Measurements from ENCODE around the gene ARHGAP27. TPM values are rescaled to one million over a fixed set of nuclear protein-coding genes. Genes with fewer than 3 reads are reported as not detected.
A peak's percentile ranks its signal among the peaks of the same experiment; 100 is the strongest.

Gene ARHGAP27
- total RNA-seq, 1 donor from 2014 or later, result 39.8 TPM

- no peak for TF ChIP-seq CTCF (conservative IDR thresholded peaks at IDR 0.05; ENCODE audit: low read depth, low read length)
- DNase-seq (ENCODE audit: low read depth), result no peak
- no peak overlapping the region for H3K4me3 ChIP-seq (ENCODE audit: low read depth, low read length)
Measured at GRCh38 chr17:45411348-45412105, 21.1 kb downstream of the ARHGAP27 start.

- DNase-seq (ENCODE audit: low read depth), result no peak
- no peak overlapping the region for H3K4me3 ChIP-seq (ENCODE audit: low read depth, low read length)
- TF ChIP-seq CTCF (conservative IDR thresholded peaks at IDR 0.05; ENCODE audit: low read depth, low read length), result no peak
Measured at GRCh38 chr17:45410144-45411091, 22.3 kb downstream of the ARHGAP27 start.

GRCh38 chr17:45409659-45410076 lies 23.0 kb downstream of the ARHGAP27 start:
- no peak for TF ChIP-seq CTCF (conservative IDR thresholded peaks at IDR 0.05; ENCODE audit: low read depth, low read length)
- no peak overlapping the region for H3K4me3 ChIP-seq (ENCODE audit: low read depth, low read length)
- no peak for DNase-seq (ENCODE audit: low read depth)

GRCh38 chr17:45408611-45409421 lies 23.9 kb downstream of the ARHGAP27 start:
- no peak for TF ChIP-seq CTCF (conservative IDR thresholded peaks at IDR 0.05; ENCODE audit: low read depth, low read length)
- DNase-seq (ENCODE audit: low read depth), result no peak
- H3K4me3 ChIP-seq (ENCODE audit: low read depth, low read length), result no peak overlapping the region

GRCh38 chr17:45406107-45406506 lies 26.6 kb downstream of the ARHGAP27 start:
- DNase-seq (ENCODE audit: low read depth), result no peak
- no peak for TF ChIP-seq CTCF (conservative IDR thresholded peaks at IDR 0.05; ENCODE audit: low read depth, low read length)
- H3K4me3 ChIP-seq (ENCODE audit: low read depth, low read length), result peak overlapping the region; percentile 36

- TF ChIP-seq CTCF (conservative IDR thresholded peaks at IDR 0.05; ENCODE audit: low read depth, low read length), result no peak
- H3K4me3 ChIP-seq (ENCODE audit: low read depth, low read length), result peak overlapping the region; percentile 36
- DNase-seq (ENCODE audit: low read depth), result no peak
Measured at GRCh38 chr17:45405250-45406086, 27.2 kb downstream of the ARHGAP27 start.
